ENCODE data around the gene SLC6A17.

GRCh38 chr1:110210604-110211495 is 60.6 kb downstream of the SLC6A17 start:
- TF ChIP-seq POLR2A (IDR thresholded peaks at IDR 0.05) (no peak), CTCF (IDR thresholded peaks at IDR 0.05) (no peak)

Measured in adrenal gland (tissue), 5 donors.